PC-3 (cell line): ENCODE measurements around the gene TTC6. TPM values are rescaled to one million over a fixed set of nuclear protein-coding genes. Genes with fewer than 3 reads are reported as not detected.

ENCODE experiments used
- ATAC-seq: fragments of 200-7000 bp; cut with Tn5 transposase; 2 replicates; pipeline ENCODE4 v1.9.1; 2020; ENCODE audit warnings: mild to moderate bottlenecking, moderate library complexity
- BruUV-seq: library from RNA; stranded (reverse); fragments of 400-500 nt; replicated peaks from 2 replicates; lab custom pipeline; 2021; lab: Mats Ljungman, UMichigan
- CTCF ChIA-PET: fragments of 300-600 bp; sonication (Branson Sonifier 250); formaldehyde crosslinking; loops from one replicate; lab custom pipeline; 2022; ENCODE audit warnings: antibody characterized with exemption; lab: Charles Lee
- POLR2A ChIA-PET: fragments of 300-600 bp; sonication (Branson Sonifier 250); formaldehyde crosslinking; loops from one replicate; lab custom pipeline; 2022; ENCODE audit warnings: antibody characterized with exemption; ENCODE audit not compliant: unreplicated experiment; lab: Charles Lee
- DNase-seq: peaks from one replicate; pipeline ENCODE4 v3.0.0-alpha.2; 2015
- H2AFZ ChIP-seq: fragments of 300-600 bp; sonication (generic); 2 replicates; pipeline ENCODE4 v1.6.0; 2016; ENCODE audit warnings: antibody characterized with exemption, low read length
- H3F3A ChIP-seq: fragments of 300-600 bp; sonication (generic); one replicate; pipeline ENCODE4 v1.6.0; 2017; ENCODE audit warnings: antibody characterized with exemption, low read length, control low read depth, mild to moderate bottlenecking; ENCODE audit not compliant: unreplicated experiment
- H3K27ac ChIP-seq: fragments of 300-600 bp; sonication (generic); 2 replicates; pipeline ENCODE4 v1.5.1; 2016; ENCODE audit warnings: mild to moderate bottlenecking, low read length
- H3K27me3 ChIP-seq: fragments of 300-600 bp; sonication (generic); 2 replicates; pipeline ENCODE4 v1.6.1; 2016; ENCODE audit warnings: low read length, mixed read lengths
- H3K36me3 ChIP-seq: fragments of 300-600 bp; sonication (generic); 2 replicates; pipeline ENCODE4 v1.6.1; 2016; ENCODE audit warnings: low read depth, mixed run types, low read length, mixed read lengths
- H3K4me1 ChIP-seq: fragments of 300-600 bp; sonication (generic); 2 replicates; pipeline ENCODE4 v1.5.1; 2016; ENCODE audit warnings: low read length; ENCODE audit not compliant: insufficient read depth
- H3K4me2 ChIP-seq: fragments of 300-600 bp; sonication (generic); 2 replicates; pipeline ENCODE4 v1.6.0; 2016; ENCODE audit warnings: low read length
- H3K4me3 ChIP-seq: fragments of 300-600 bp; sonication (generic); 2 replicates; pipeline ENCODE4 v1.5.1; 2016; ENCODE audit warnings: mild to moderate bottlenecking, low read length, mixed read lengths
- H3K79me2 ChIP-seq: fragments of 300-600 bp; sonication (generic); 2 replicates; pipeline ENCODE4 v1.6.1; 2017; ENCODE audit warnings: low read length, mixed read lengths
- H3K9ac ChIP-seq: fragments of 300-600 bp; sonication (generic); 2 replicates; pipeline ENCODE4 v1.6.0; 2016; ENCODE audit warnings: mild to moderate bottlenecking, low read length
- H3K9me2 ChIP-seq: fragments of 300-600 bp; sonication (generic); replicated peaks from 2 replicates; pipeline ENCODE4 v1.6.1; 2016; ENCODE audit warnings: mixed run types, low read length, mixed read lengths
- H3K9me3 ChIP-seq: fragments of 300-600 bp; sonication (generic); 2 replicates; pipeline ENCODE4 v1.6.1; 2016; ENCODE audit warnings: low read length, mixed read lengths
- H4K20me1 ChIP-seq: fragments of 300-600 bp; sonication (generic); 2 replicates; pipeline ENCODE4 v1.6.1; 2016; ENCODE audit warnings: low read length, mixed read lengths
- CTCF ChIP-seq: fragments of 300-600 bp; sonication (generic); conservative IDR thresholded peaks from 2 replicates; pipeline ENCODE4 v1.5.1; 2017; ENCODE audit warnings: antibody characterized with exemption, low read depth, mild to moderate bottlenecking, low read length
- EZH2 ChIP-seq: fragments of 300-600 bp; sonication (generic); IDR thresholded peaks from one replicate; pipeline ENCODE4 v1.6.1; 2017; ENCODE audit warnings: antibody characterized with exemption, mild to moderate bottlenecking, low read length; ENCODE audit not compliant: unreplicated experiment
- EZH2phosphoT487 ChIP-seq: fragments of 300-600 bp; sonication (generic); IDR thresholded peaks from 2 replicates; pipeline ENCODE4 v1.6.1; 2018; ENCODE audit warnings: mild to moderate bottlenecking, antibody characterized with exemption, low read length, borderline replicate concordance
- intact Hi-C: fragments of 100-400 bp; cut with micrococcal nuclease; formaldehyde crosslinking; loops from 2 replicates; pipeline ENCODE4 v1.9.0; 2023
- total RNA-seq: library from RNA; depleted of rRNA; stranded (reverse); fragments of >200 nt; gene quantifications from 2 replicates; pipeline ENCODE4 v1.2.3, GENCODE V29; 2014

The TTC6 gene
- total RNA-seq, 1 experiment from 2014 or later, result 13.4 TPM

- TF ChIP-seq EZH2phosphoT487 (no peak), CTCF (peak; percentile 21; the same call in 1 of the 2 replicates)
- H3K9me2 ChIP-seq, result no peaks in the 10 kb centered on the region
- peak overlapping the region; percentile 99 for H3K27ac ChIP-seq
- peaks cover 53% of the 10 kb centered on the region for H3K36me3 ChIP-seq
- no peaks in the 10 kb centered on the region for H3K27me3 ChIP-seq
- peaks cover 18% of the 10 kb centered on the region for H3K4me1 ChIP-seq
- no peak overlapping the region for H2AFZ ChIP-seq
- CTCF ChIA-PET, result interaction anchor here (0.9 to 1.5 kb wide), 3 partner anchors 155 to 340 kb away, joined by 3 to 9 read pairs (median 6); no protein-coding TSS in a partner anchor
- H4K20me1 ChIP-seq, result peaks cover 27% of the 10 kb centered on the region
- DNase-seq (peak; percentile 73), ATAC-seq (peak; percentile 0)
- H3K9me3 ChIP-seq, result no peaks in the 10 kb centered on the region
- intact Hi-C loops, result no loop called here
- peak overlapping the region; percentile 96 for H3K4me3 ChIP-seq
- BruUV-seq, result no TSS peak
- H3F3A ChIP-seq, result no peaks in the 10 kb centered on the region
- H3K4me2 ChIP-seq, result peak overlapping the region; percentile 89
- POLR2A ChIA-PET, result no interaction called here
- H3K9ac ChIP-seq, result peak overlapping the region; percentile 99
- H3K79me2 ChIP-seq, result peaks cover 89% of the 10 kb centered on the region
Measured at GRCh38 chr14:37591941-37592481, 3.4 kb upstream of the TTC6 start.

GRCh38 chr14:37592482-37593408 is 2.7 kb upstream of the TTC6 start:
- Histone ChIP-seq H3K79me2 (peaks cover 89% of the 10 kb centered on the region), H3K36me3 (peaks cover 53% of the 10 kb centered on the region), H3K4me2 (peak overlapping the region; percentile 89), H3K9me2 (no peaks in the 10 kb centered on the region), H3K27ac (peak overlapping the region; percentile 99), H2AFZ (no peak overlapping the region), H4K20me1 (peaks cover 27% of the 10 kb centered on the region), H3K4me3 (peak overlapping the region; percentile 96), H3K27me3 (no peaks in the 10 kb centered on the region), H3K9me3 (no peaks in the 10 kb centered on the region), H3K9ac (peak overlapping the region; percentile 99), H3F3A (no peaks in the 10 kb centered on the region), H3K4me1 (peaks cover 15% of the 10 kb centered on the region)
- intact Hi-C loops, result no loop called here
- CTCF ChIA-PET, result interaction anchor here (0.6 to 1.0 kb wide), 2 partner anchors 156 to 226 kb away, joined by 3 read pairs; no protein-coding TSS in a partner anchor
- peak; percentile 52 for DNase-seq
- no peak for ATAC-seq
- TSS peak; percentile 1 for BruUV-seq
- no peak for TF ChIP-seq EZH2phosphoT487
- TF ChIP-seq CTCF, result no peak
- TF ChIP-seq EZH2, result no peak
- POLR2A ChIA-PET, result interaction anchor here (0.7 kb wide), 1 partner anchor 115 kb away, joined by 8 read pairs; no protein-coding TSS in a partner anchor
